GM19452 (cell line): ENCODE data around the gene LCE1C.

Source experiments
- ATAC-seq: cut with Tn5 transposase; IDR thresholded peaks from one replicate; pipeline ENCODE4 v1.9.1; 2021; ENCODE audit not compliant: unreplicated experiment

LCE1C gene, protein sequence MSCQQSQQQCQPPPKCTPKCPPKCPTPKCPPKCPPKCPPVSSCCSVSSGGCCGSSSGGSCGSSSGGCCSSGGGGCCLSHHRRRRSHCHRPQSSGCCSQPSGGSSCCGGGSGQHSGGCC

DNA sequence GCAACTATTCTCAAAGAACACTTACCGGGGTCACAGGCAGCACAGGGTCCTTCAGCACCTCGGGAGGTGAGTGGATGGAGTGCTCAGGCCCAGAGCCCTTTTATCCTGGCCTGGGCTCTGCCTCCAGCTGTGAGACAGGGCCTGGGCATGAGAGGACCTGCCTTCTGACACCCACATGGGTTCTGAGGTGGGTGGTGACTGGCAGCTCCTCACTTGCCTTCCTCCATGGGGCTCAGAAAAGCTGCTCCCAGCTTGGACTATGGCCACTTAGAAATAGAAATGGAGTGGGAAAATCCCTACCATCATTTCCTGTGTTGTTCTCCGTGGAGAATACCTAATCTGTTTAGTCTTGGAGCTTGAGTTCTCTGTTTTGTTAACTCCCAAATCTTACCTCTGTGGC, at the start of gene LCE1C:
LCE1C (minus strand) TSS at position 76 of the 400 bp plus-strand sequence. CDS start 1,173 bp downstream, outside the sequence.
- no peak for ATAC-seq

DNA sequence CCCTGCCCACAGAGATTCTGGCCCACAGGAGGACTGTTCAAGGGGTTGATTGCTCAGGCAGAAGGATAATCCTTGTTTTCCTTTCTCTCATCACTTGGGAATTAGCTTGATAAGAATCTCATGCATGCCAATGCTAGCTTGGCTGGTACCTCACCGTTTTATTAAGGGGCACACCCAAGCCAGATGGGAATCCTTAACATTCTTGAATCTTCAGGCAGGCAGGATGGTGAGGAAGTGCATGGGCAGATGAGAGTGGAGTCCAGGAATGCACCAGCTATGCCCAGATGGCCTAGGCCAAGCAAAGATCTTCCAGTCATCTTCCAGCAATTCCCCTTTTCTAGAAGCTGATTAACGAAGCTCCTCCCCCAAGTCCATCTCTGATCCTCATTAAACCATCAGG, 49.2 kb upstream of the LCE1C start:
- ATAC-seq, result no peak

DNA sequence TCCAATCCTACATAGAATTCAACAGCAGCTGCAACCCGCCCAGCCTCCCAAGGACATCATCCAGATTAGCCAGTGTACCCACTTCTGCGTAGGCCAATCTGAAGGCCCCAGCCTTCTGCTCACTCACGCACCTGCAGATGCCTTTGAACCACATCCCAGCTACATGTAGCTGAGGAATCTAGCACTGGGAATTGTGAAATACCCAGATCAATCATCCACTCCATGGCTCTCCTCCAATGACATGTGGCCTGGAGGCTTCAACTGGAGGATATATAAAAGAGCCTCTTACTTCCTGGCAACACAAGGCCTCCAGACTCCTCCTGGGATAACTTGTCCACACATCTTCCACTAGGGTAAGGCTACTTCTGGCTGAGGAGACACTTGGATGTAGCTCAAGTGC, 36.1 kb upstream of the LCE1C start, which contains the start of gene LCE6A:
LCE6A (plus strand) TSS at position 301 of the 400 bp plus-strand sequence. CDS start 665 bp downstream, outside the sequence.
- ATAC-seq, result no peak

DNA sequence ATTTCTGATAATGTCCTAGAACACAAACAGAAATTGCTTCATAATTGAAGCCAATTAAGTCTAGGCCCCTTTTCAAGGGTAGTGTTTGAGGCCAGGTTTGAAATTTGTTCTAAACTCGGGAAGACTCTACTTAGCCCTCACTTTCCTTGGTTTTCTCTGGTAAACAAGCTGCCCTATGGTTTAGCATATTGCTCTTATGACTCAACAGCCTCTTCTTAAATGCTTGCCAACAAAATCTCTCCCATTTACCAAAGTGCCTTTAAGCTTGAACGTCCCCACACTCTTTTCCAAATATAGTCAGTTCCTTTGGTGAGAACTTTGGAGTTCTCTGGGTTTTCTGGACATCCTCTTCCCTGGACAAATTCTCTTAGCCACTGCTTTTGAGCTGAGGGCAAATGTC, 30.4 kb upstream of the LCE1C start:
- ATAC-seq, result no peak

DNA sequence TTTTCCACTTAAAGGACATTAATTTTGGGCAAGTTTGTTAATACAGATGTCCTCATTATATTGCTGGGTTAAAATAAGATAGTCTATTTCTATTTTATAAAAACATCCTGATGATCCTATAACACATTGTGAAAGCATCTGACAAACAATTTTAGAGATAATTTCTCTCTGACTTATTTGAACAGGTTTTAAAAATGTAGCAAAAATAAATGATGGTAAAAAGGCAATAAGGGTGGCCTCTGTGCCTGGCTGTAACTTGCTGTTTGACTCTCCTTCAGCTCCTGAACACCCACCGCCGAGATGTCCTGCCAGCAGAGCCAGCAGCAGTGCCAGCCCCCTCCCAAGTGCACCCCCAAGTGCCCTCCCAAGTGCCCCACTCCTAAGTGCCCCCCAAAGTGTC, 20.7 kb upstream of the LCE1C start, which contains the start of gene LCE1A:
LCE1A (plus strand) TSS at position 301 of the 400 bp plus-strand sequence; CDS start at position 301, 0 bp downstream.
- ATAC-seq, result no peak

DNA sequence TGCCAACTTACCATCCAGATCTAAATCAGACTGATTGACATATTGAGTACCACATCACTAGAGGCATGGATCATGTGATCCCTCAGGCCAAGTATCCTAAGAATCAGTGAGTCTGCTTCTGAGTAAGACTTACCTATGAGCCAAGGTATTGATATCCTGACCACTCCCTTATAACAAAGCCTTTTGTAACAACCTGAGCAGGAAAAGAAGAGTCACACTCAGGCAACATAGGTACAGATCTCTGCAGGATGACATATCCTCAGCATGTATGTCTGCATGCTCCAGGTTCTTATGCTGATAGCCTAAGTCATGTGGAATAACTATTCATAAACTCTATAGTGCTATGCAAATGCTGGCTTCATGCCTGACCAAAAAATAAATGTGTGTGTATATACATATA, 18.5 kb upstream of the LCE1C start:
- no peak for ATAC-seq

DNA sequence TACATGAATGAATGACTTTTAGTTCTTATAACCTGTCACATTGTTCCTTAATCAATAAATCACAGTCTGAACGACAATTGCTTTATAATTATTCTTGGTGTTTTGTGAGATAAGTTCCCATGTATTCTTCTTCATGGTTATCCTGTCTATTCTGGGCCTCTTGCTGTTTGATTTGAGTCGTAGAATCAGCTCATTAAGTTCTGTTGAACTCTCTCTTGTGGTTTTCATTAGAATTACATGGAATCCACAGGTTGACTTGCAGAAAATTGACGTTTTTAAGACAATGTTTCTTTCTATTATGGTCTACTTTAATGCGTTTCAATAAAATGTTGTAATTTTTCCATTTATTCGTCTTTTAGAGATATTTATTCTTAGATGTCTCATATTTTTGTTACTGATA, 16.8 kb upstream of the LCE1C start:
- ATAC-seq, result no peak

DNA sequence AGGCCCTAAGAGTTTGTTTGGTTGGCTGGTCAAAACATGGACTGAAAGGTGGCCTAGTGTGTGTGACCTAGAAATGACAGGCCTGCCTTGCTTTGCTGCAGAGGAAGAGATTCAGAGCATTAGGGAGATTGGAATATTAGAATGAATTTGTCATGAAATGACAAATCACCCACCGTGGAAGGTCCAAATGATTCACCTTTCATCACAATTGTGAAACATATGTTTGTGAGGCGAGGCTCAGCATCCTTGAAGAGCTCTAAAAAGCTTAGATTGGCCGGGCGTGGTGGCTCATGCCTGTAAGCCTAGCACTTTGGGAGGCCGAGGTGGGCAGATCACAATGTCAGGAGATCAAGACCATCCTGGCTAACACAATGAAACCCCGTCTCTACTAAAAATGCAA, 10.9 kb upstream of the LCE1C start:
- no peak for ATAC-seq

DNA sequence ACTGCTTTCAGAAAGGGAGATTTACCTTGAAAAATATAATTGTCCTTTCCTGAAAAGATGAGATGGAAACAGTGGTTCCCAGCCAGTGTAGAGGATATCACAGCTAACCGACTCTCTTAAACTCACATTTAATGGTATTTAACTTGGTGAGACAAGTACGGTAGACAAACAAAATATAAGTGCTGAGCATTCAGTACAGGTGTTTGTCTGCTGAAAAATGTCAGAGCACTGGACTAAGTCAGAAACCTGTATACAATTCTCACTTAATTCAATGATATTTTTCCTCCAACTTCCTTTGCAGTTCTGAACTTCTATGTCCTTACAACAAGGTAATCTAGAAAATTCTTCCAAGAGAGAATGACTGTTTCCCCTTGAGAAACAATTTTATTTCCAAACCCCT, 5.2 kb upstream of the LCE1C start, which contains the start of gene LCE1B:
LCE1B (plus strand) TSS at position 301 of the 400 bp plus-strand sequence. CDS start 476 bp downstream, outside the sequence.
- ATAC-seq, result no peak

DNA sequence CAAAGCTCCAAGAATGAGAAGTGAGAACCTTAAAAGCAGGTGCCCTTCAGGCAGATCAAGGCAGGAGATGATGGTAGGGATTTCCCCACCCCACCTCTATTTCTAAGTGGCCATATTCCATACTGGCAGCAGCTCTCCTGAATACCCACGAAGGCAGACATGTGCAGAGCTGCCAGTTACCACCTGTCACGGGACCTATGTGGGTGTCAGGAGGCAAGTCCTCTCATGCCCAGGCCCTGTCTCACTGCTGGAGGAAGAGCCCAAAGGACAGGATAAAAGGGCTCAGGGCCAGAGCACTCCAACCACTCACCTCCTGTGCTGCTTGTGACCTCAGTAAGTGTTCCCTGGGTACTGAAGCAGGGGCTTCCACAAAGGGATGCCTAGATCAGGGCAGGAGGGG, 4.6 kb upstream of the LCE1C start:
- ATAC-seq, result no peak

DNA sequence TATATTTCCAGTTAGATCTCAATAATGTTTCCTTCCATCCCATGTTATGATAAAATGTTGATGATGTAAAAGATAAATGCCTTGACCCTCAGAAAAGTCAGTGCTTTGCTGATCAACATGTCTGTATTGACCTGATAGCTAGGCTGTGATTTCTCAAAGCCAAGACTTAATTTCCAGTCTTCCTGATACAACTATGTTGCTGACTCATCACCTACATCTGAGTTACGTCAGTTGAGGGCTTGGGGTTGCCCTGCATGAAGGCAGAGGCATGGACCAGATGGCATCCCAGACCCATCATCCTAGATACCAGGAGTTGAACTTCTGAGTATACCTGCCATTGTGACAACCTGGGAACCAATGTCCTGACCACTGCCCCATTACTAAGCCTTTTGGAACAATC, 5.1 kb downstream of the LCE1C start:
- ATAC-seq, result no peak

DNA sequence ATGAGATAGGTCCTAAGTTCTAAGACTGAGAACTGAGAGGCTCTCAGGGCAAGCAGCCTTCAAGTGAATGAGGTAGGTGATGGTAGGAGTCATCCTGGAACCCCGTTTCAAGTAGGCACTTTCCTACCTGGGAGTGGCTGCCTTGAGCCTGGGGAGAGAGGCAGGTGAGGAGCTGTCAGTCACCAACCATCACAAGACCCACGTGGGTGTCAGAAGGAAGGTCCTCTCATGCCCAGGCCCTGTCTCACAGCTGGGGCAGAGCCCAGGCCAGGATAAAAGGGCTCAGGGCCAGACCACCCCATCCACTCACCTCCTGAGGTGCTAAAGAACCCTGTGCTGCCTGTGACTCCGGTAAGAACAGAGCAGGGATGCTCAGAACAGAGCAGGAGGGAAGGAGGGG, 10.0 kb downstream of the LCE1C start, which contains the start of gene LCE1D:
LCE1D (plus strand) TSS at position 301 of the 400 bp plus-strand sequence. CDS start 1,074 bp downstream, outside the sequence.
- ATAC-seq, result no peak

DNA sequence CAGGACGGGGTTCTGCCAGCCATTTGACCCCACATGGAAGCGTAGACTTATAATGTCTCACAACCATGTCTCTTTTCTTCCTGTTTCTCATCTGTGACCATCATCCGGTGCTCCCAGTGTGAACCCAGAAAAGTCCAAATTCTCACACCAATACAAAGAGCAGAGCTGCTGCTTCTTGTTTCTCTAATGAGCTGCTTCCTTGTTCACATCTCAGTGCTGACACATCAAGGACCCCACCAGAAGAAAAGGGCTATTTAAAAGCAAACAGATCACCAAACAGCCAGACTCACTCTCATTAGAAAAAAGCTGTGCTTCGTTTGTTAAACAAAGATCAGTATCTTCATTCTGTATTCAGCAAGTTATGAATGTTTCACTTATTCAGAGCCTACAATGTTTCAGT, 10.8 kb downstream of the LCE1C start:
- no peak for ATAC-seq

DNA sequence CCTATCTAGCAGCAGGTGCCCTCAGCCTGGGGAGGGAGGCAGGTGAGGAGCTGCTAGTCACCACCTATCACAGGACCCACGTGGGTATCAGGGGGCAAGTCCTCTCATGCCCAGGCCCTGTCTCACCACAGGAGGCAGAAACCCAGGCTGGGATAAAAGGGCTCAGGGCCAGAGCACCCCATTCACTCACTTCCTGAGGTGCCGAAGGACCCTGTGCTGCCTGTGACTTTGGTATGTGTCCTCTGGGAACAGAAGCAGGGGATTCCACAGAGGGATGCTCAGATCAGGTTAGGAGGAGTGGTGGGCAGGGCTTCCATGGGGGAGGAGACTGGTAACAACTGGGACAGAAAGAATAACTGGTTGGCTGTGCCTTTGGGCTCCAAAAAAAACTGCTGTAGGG, 20.4 kb downstream of the LCE1C start, which contains the start of gene LCE1E:
LCE1E (plus strand) TSS at position 181 of the 400 bp plus-strand sequence. CDS start 1,043 bp downstream, outside the sequence.
- ATAC-seq, result no peak

DNA sequence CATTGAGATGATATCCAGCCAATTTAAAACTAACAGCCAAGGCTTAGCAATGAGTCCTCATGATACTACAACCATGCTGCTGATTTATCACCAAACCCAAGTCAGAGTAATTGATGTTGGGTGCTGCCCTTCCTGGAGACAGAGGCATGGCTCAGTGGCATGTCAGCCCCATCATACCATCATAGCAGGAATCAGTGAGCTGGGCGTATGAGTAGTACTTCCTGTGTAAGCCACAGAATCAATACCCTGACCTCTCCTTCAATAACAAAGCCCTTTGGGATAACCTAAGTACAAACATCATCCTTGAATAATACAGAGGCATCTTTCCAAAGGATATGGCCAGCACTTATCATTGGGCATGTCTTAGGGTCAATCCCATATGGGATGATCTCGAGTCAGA, 23.4 kb downstream of the LCE1C start:
- no peak for ATAC-seq

DNA sequence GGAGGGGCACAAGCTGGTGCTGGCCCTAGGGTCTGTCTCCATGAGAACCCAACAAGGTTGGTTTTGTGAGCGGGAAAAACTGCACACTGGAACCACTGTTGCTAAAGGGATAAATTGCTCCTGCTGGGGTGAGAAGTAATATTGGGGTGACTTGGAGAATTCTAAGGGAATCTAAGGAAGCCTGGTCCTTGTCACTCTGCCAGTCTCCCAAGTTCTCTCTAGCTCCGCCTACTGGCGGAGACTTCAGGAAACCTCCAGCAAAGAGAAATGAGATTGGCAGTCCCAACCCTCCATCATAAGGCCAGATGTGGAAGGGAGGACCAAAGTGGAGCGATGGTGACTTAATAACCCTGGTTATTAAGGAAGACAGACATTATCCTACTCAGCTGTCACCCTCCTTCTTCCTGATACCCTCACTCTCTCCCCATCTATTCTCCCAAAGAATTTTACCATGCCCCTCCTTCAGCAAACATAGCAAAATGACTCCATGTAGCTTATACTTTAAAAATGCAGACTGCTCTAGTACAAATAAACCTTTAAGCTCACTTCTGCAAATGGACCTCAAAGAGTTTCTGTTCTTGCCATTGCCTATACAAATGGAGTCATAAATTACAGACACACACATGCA, 28.8 kb downstream of the LCE1C start:
- no peak for ATAC-seq

DNA sequence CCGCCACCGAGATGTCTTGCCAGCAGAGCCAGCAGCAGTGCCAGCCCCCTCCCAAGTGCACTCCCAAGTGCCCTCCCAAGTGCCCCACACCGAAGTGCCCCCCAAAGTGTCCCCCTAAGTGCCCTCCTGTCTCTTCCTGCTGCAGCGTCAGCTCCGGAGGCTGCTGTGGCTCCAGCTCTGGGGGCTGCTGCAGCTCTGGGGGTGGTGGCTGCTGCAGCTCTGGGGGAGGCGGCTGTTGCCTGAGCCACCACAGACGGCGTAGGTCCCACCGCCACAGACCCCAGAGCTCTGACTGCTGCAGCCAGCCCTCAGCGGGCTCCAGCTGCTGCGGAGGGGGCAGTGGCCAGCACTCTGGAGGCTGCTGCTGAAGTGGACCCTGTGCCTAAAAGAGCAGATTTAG, 30.1 kb downstream of the LCE1C start:
- ATAC-seq, result no peak

DNA sequence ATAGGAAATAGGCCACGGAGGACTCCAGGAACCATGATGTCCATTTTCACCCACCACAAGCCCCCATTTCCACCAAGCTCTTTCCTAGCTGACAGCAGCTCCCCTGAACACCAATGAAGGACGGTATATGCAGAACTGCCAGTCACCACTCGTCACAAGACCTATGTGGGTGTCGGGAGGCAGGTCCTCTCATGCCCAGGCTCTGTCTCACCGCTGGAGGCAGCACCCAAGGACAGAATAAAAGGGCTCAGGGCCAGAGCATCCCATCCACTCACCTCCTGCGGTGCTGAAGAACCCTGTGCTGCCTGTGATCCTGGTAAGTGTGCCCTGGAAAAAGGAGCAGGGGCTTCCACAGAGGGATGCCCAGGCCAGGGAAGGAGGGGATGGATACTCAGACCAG, 31.6 kb downstream of the LCE1C start, which contains the start of gene LCE1F:
LCE1F (plus strand) TSS at position 266 of the 400 bp plus-strand sequence. CDS start 1,232 bp downstream, outside the sequence.
- no peak for ATAC-seq

DNA sequence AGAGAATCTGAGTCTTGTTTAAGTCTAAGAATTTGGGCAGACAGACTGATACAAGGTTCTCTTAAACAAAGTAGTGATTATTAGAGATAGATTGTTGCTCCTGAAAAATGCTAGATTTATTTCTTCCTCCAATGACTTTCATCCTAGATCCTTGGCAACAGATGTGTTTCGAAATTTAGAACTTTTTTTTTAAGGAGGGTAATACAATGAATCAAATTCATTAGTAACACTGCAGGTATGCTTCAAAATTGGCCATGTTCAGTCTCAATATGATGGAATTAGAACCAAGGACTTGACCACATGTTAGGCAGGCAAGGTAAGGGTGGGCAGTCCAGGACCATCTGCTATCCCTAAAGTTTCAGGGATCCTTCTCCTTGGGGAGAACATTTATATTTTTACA, 36.0 kb downstream of the LCE1C start:
- ATAC-seq, result no peak

DNA sequence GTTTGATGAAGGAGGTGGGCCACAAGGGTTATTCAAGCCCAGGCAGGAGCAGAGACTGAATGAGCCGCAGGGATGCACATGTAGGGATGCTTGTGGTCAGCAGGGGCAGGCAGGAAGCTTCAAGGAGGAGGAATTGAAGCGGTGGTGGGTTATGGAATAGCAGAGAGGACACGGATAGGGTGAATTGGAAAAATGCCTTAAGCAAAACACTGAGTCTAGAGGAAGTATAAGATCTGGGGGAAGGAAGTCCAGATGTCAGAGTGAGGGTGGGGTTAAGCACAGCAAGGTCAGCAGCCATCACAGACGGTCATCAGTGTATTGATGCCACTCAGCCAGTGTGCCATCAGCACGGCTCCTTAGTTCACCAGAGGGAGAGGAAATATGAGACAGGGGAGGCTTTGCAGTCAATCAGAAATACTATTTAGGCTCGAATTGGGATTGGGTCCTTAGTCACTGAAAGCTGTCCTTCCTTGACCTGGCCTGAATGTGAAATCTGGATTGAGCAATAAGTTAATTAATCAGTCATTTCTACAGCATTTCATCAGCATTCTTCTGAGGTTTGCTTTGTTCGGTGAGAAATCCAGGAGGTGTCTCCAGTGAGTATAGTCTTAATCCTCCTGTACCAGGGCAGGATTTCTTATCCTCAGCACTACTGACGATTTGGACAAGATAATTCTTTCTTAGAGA, 37.5 kb downstream of the LCE1C start:
- ATAC-seq, result no peak

DNA sequence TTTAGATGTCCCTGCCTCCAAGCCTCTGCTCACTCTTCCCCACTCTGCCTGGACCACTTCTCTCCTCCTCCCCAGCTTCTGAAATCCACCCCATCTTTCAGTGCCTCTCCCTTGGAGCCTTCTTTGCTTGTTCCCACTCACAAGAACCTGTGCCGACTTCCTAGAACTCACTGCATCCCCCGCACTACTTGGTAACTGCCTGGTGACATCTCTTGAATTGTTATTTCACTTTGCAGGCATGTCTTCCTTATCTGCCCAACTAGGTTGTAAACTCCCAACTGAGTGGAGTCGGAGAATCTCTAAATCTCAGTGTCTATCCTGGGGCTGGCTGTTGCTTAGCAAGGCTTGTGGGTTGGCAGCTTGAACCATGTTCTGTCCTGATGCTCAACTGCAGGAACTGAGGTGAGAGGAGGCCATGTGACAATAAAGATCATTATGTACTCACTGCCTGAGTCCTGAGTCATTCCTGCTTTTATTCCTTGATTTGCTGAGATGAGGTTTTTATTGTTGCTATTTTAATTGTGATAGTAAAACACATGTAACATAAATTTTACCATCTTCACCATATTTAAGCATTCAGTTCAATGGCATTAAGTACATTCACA, 44.7 kb downstream of the LCE1C start:
- no peak for ATAC-seq
